PC-3 (cell line): ENCODE data around the gene SH3PXD2A.

ENCODE experiments used
- EZH2 ChIP-seq: fragments of 300-600 bp; sonication (generic); IDR thresholded peaks from one replicate; pipeline ENCODE4 v1.6.1; 2017; ENCODE audit warnings: antibody characterized with exemption, mild to moderate bottlenecking, low read length; ENCODE audit not compliant: unreplicated experiment
- EZH2phosphoT487 ChIP-seq: fragments of 300-600 bp; sonication (generic); IDR thresholded peaks from 2 replicates; pipeline ENCODE4 v1.6.1; 2018; ENCODE audit warnings: mild to moderate bottlenecking, antibody characterized with exemption, low read length, borderline replicate concordance

GRCh38 chr10:103612462-103613365 lies 242.7 kb downstream of the SH3PXD2A start:
- TF ChIP-seq EZH2phosphoT487 (no peak), EZH2 (no peak)
